ENCODE measurements around the gene PSME4. TPM values are rescaled to one million over a fixed set of nuclear protein-coding genes. Genes with fewer than 3 reads are reported as not detected.
A peak's percentile ranks its signal among the peaks of the same experiment; 100 is the strongest.

Gene PSME4
- total RNA-seq = 51.0 TPM
- long read RNA-seq, partial matches to known transcripts = 9 of 11 reads
- long read RNA-seq, other reads (novel, unspliced or antisense) = 2 of 11 reads

- DNase-seq = peak; percentile 98
- peak; percentile 95 for ATAC-seq
- intact Hi-C loops (cut with micrococcal nuclease) = no loop called here
These were observed at the start of gene PSME4 for GRCh38 chr2:53970724-53971602. Gene PSME4 (minus strand): TSS chr2:53970993. CDS start chr2:53970784, 209 bp downstream.

DNA sequence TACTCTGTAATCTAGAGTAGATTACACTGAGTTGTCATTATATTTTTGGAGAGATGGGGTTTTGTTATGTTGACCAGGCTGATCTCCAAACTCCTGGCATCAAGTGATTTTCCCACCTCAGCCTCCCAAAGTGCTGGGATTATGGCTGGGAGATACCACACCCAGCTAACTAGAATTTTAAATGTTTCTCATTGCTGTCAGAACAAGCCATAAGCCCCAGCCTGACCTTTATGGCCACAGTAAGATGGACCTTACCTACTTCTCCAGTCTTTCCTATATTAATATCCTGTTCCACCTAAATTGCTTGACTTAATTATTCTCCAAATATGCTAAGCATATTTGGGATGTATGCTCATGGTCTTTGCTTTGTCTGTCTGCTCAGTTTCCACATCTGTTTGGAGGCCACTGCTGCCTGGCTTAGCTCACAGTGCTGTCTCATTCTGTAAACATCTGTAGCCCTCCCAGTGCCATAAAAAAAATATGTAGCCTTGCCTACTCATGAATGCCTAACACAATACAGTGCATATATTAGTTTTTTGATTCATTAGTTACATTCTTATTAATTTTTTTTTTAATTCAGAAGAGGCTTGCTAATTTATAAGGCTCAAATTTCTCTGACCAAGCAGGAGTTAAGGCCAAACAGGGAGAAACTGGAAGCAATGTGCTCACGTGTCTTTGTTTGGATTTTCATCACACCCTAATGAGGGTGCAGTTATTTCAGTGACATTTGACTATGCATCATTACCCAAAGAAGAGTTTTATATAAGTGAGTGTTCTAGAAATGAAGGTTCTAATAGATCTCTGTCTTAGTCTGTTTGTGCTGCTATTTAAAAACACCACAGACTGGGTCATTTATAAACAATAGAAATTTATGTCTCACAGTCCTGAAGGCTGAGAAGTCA, 45.3 kb upstream of the PSME4 start:
- intact Hi-C loops (cut with micrococcal nuclease) = no loop called here
- ATAC-seq (peak; percentile 69), DNase-seq (no peak)

GRCh38 chr2:54013996-54014395, 43.2 kb upstream of the PSME4 start:
- no peak for ATAC-seq

GRCh38 chr2:54012538-54013141, 41.8 kb upstream of the PSME4 start:
- DNase-seq = no peak
- no peak for ATAC-seq
- intact Hi-C loops (cut with micrococcal nuclease) = no loop called here

More at GRCh38 chr2:54013996-54014395, 43.2 kb upstream of the PSME4 start:
- DNase-seq = no peak
- intact Hi-C loops (cut with micrococcal nuclease) = no loop called here

GRCh38 chr2:54009549-54009948, 38.8 kb upstream of the PSME4 start:
- ATAC-seq = no peak
- DNase-seq = no peak
- intact Hi-C loops (cut with micrococcal nuclease) = no loop called here

DNA sequence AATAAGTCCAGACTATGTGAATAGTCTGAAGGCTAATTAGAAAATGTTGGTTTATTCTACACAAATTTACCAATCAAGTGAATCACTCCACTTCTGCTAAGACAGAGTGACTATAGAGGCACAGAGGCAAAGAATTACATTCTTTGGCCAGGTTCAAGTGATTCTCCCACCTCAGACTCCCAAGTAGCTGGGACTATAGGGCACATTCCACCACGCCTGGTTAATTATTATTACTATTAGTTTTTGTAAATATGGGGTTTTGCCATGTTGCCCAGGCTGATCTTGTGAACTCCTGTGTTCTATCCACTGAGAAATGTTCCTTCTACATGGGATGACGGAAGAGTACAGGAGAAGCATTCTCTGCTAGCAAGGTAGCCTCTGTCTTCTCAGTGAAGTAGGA, 37.6 kb upstream of the PSME4 start:
- intact Hi-C loops (cut with micrococcal nuclease) = no loop called here
- DNase-seq = no peak
- no peak for ATAC-seq

- ATAC-seq = peak; percentile 83
- DNase-seq = no peak
These were observed 29.7 kb upstream of the PSME4 start for GRCh38 chr2:54000524-54000923.

GRCh38 chr2:54000122-54000521, 29.3 kb upstream of the PSME4 start:
- DNase-seq = no peak
- intact Hi-C loops (cut with micrococcal nuclease) = no loop called here
- peak; percentile 9 for ATAC-seq

More at GRCh38 chr2:54000524-54000923, 29.7 kb upstream of the PSME4 start:
- intact Hi-C loops (cut with micrococcal nuclease) = no loop called here

DNA sequence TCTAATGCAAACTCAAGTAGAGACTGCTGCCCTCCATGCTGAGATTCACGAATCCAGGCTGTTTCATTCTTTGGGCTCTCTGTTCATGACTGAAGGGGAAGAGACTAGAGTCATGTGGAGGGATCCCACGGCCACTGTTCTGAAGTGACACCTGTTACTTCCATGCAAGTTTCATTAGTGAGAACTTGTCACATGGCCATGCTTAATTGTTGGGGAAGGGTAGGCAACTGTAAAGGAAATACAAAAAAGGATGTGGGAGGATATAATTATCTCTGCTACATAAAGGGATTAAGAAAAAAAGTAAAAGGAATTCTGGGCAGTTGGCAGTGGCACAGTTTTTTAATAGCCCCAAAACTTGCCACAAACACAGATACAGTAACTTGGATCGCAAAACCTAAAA, 28.0 kb upstream of the PSME4 start:
- ATAC-seq = no peak
- intact Hi-C loops (cut with micrococcal nuclease) = no loop called here
- no peak for DNase-seq

DNA sequence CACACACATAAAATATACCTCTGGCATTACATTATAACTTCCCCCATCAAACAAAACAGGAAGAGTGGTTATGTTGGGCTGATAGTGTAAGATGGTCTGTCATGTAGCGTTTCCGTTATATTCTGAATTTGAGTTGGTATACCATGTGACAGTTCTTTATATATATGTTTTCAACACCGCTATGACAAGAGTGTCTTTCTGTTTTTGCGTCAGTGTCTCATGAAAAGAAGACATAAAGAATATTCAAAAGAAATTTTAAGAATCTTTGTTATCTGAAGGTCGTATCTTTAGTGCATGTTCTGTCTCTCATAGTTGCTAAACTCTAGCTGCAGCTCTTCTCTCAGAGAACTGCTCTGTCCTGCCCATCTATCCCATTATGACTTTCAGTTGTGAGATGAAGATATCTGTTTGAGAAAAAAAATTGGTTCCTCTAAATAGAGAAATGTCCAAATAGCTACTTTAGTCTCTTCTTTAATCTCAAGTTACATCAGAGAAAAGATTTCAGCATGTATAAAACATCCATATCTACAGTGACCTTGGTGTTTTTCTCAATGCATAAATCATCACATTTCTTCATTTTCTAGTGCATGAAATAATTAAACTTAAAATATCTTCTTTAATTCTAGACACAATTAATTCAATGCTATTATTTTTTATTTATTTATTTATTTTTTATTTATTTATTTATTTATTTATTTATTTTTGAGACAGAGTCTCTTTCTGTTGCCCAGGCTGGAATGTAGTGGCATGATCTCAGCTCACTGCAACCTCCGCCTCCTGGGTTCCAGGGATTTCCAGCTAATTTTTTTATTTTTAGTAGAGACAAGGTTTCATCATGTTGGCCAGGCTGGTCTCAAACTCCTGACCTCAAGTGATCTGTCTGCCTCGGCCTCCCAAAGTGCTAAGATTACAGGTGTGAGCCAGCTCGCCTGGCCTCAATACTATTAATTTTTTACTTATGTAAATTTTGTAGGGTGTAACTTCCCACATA, 24.3 kb upstream of the PSME4 start:
- intact Hi-C loops (cut with micrococcal nuclease) = no loop called here
- no peak for DNase-seq
- peak; percentile 27 for ATAC-seq

- intact Hi-C loops (cut with micrococcal nuclease) = no loop called here
- DNase-seq (no peak), ATAC-seq (no peak)
These were observed 21.2 kb upstream of the PSME4 start for GRCh38 chr2:53991948-53992347.

DNA sequence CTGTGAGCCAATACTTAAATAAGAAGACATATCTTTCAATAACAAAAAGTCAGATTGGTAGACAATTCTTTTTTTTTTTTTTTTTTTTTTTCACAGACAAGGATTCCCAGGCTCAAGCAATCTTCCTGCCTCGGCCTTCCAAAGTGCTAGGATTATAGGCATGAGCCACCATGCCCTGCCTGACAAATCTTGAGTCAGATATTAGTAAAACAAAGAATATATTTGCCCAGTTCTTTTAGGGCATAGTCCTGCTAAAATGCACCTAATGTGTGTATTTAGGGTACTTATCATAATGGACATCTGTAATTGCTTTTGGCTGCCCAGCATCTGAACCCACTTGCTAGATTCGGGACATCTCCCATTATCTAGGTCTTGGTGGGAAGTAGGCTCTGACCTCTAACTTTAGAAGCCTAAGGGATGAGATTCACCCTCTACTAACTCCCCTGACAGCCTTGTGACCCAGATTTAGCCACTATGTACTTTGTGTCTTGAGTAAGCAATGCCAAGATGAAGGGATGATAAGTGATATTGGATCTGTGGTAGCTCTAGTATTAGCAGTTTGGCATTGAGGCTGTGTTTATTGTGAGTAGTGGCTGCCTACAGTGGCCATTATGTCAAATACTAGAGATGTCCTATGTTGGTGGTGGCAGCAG, 18.5 kb upstream of the PSME4 start:
- ATAC-seq = no peak
- DNase-seq = no peak
- intact Hi-C loops (cut with micrococcal nuclease) = no loop called here

- no peak for DNase-seq
- intact Hi-C loops (cut with micrococcal nuclease) = no loop called here
- ATAC-seq = peak; percentile 69
These were observed 16.6 kb upstream of the PSME4 start for GRCh38 chr2:53987336-53987921.

GRCh38 chr2:53985646-53986045, 14.9 kb upstream of the PSME4 start:
- no peak for ATAC-seq
- no peak for DNase-seq
- intact Hi-C loops (cut with micrococcal nuclease) = no loop called here

GRCh38 chr2:53969968-53970723, 647 bp downstream of the PSME4 start:
- DNase-seq = peak; percentile 67
- intact Hi-C loops (cut with micrococcal nuclease) = no loop called here
- ATAC-seq = peak; percentile 48

DNA sequence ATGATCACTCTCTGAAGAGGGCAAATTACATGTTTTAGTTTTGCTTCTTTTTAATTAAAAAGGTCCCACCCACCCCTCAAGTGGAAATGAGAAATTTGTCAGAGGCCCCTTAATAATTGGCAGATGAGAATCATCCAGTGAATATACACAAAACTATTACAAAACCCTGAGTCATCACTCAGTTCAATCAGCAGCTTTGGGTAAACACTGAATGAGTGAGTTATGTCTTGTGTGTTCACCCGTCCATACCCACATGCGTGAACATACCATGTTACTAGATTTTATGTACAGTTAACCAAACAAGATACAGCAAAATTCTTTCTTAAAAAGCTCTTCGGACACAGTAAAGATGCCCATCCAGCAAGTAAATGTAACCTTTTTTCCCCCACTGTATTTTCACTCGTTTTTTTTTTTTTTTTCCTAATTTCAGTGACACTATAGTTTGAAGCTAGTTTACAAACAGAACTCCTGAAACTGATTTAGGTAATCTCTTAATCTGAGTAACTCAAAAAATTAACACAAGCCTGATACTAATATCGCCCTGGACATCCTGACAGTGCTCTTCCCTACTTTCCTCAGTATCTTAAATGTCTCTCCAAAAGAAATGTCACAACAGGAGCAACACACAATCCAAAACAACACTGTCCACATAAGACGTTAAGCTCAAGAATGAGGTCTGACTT, 1.4 kb downstream of the PSME4 start:
- ATAC-seq = peak; percentile 21
- intact Hi-C loops (cut with micrococcal nuclease) = no loop called here
- no peak for DNase-seq

All from left ventricle myocardium superior (tissue), 1 donor.